HG02571 (cell line): Measurements from ENCODE around the gene TRIL.

ENCODE experiments used
- ATAC-seq: cut with Tn5 transposase; IDR thresholded peaks from one replicate; pipeline ENCODE4 v1.9.1; 2021; ENCODE audit warnings: mild to moderate bottlenecking, moderate library complexity; ENCODE audit not compliant: unreplicated experiment

TRIL gene

DNA sequence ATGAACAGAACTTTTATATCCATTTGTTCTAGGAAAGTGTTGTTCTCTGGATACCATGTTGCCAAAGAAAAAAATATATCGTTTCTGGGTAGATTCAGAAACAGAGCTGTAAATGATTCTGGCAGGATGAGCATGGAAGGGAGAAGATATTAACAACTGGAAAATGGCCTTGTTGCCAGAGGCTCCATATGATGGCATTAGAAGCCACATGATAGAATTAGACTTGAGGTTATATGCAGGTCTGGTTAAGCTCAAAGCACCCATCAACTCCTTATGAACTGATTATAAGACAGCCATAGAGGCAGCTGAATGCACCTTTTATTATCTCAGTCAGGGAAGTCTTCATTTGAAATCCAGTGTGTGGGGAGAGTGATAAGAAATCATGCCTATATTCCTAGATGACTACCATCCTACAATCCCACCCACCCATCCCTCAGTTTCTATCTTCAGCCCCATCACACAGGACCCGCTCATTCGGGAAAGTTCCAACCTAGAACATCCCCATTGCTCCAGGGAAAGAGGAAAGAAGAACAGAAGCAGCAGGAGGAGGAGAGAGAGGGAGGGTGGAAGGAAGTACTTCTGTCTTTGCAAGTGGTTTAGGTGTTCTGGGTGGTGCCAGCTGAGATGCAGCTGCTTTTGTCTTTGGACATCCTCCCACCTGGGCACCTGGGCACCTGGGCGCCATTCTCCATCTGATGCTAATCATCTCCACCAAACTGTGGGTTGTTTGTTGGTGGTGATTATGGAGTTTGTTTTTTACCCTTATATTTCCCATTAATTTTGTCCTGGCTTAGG, 25.5 kb upstream of the TRIL start:
- ATAC-seq, result no peak

DNA sequence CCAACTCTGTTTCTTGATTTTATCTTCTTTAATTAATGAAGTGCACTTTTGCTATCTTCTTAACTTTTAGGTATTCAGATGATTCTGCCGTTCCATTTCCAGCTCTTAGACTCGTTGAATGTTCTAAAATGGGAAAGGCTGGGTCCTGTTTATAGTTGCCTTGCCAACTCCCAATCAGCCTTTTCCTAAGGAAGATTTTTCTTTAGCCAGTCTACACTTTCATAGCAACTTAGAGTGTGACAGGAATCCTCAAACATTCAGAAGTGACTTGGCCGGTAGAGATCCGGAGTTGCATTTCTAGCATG, 23.0 kb upstream of the TRIL start:
- ATAC-seq, result no peak

DNA sequence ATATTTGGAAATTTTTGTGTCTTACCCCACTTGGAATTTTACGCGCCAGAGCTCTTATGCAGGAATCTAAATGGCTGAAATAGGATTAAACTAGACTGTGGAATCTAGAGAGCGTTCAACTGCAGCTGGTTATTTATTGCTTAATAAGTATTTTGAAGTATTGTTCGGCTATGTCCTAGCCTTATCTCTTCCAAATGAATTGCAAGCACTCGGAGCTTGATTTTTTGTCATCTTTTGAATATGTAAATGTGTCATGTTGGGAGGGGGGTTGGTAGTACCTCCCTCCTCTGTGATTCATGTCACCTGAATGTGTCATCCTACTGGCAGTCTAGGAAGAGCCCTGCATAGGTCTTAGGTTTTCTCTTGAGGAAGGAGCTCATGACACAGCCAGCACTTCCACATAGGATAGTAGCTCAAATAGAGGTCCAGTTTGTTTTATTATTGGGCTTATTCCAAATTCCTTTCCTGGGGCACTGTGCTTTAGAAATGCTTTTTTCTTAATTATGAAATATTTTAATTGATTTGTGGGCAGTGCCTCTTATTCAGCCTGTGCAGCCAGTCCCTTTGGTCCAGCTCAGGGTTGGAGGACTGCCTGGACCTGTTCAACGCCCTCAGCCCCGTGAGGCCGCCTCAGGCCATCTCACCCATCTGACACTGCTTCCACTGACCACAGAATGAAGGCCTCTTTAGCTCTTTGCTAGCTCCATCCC, 22.5 kb upstream of the TRIL start:
- no peak for ATAC-seq

DNA sequence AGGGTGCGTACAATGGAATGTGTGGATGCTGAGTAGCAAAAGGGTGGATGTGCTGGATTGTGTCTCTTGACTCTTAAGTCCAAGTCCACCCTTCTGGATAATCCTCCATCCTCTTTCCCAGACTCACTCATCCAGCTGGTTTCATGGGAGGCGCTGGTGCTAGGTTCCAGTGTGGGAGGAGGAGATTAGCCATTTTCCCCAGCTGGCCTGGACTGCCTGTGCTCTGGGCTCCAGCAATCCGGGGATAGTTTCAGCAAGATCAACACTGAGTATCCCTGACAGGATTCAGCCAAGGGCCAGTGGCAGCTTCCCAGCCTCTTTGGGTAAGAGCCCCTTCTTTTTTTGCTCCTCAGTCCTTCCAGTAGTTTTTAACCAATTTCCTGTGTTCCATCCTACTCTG, 21.6 kb upstream of the TRIL start:
- no peak for ATAC-seq

DNA sequence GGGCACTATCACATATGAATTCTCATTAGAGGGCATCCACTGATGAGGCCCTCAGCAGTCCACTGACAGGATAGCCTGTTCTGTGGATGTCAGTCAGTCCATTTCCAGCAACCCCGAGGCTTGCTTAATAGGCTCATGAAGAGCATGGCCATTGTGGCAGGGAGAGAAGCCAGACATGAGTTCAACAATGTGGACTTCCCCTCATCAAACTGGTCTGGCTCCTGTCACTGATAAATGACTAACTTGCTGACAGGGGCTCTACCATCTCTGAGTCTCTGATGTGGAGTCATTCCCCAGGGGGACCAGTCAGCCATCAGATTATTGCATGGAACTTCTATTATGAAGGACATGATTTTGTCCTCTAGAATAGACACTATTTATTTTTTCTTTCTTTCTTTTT, 19.8 kb upstream of the TRIL start:
- no peak for ATAC-seq

DNA sequence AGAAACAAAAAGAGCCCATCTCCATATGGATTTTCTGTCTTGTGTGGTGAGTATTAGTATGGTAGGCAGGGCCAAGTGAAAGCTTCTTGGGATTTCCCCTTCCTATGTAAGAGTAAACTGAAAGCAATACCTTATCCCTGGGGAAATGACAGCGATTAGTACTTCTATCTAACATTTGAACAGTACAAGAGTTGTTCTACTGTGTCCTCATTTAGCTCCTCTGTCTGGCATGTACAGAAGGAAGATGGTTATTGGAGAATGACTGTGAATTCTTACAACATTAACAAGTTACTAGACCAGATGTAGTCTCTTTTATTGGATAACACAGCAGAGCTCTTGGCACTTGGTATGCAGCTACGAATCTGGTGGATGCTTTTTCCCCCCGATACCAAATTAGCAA, 17.9 kb upstream of the TRIL start:
- ATAC-seq, result no peak

DNA sequence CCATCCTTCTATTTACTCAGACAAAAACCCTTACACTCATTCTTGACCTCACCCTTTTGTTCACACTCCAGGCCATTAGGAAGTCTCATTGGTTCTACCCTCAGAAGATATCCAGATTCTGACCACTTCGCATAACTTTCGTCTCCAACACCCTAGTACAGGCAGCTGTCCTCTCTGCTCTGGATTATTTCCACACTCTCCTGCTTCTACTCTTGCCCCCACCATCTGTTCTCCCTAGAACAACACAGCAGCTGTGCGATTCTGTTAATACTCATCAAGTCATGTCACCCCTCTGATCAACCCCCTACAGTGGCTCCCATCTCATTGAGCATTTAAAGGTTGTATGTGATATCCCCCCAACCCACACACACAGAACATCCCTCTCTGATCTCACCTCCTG, 15.5 kb upstream of the TRIL start:
- no peak for ATAC-seq

DNA sequence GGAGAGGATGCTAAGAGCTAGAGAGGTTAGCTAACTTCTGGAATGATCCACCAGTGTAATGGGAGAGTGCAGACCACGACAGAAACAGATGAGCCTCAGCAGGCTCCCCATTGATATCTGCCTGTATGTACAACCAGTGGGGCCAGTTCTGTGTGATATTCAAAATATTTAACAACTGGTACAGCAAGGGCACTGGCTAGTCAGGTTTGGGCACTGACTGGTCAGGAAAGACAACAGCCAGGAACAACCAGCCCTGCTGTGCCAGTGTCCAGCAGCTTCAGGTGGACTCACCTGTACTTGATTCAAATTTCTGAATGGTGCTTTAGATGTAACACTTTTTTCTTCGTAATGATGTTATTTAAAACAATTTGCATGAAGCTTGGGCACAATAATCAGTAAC, 5.9 kb upstream of the TRIL start:
- no peak for ATAC-seq

DNA sequence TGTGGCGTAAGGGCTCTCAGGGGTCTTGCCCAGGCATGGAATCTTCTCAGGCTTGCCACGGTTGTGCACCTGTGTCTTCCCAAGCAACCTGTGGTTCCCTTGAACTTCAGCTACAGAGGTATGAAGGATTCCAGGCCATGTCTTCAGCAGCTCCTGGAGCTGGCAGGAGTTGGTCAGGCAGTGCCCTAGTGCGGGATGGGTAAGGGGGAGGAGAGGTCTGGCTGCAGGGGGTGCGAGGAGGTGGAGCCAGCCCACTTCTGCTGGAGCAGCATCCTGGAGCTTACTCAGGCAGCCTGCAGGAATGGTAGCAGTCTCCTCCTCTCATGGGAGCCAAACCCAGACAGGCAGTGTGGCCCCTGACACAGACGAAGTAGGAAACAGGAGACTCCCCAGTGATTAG, 3.8 kb upstream of the TRIL start:
- ATAC-seq, result no peak

DNA sequence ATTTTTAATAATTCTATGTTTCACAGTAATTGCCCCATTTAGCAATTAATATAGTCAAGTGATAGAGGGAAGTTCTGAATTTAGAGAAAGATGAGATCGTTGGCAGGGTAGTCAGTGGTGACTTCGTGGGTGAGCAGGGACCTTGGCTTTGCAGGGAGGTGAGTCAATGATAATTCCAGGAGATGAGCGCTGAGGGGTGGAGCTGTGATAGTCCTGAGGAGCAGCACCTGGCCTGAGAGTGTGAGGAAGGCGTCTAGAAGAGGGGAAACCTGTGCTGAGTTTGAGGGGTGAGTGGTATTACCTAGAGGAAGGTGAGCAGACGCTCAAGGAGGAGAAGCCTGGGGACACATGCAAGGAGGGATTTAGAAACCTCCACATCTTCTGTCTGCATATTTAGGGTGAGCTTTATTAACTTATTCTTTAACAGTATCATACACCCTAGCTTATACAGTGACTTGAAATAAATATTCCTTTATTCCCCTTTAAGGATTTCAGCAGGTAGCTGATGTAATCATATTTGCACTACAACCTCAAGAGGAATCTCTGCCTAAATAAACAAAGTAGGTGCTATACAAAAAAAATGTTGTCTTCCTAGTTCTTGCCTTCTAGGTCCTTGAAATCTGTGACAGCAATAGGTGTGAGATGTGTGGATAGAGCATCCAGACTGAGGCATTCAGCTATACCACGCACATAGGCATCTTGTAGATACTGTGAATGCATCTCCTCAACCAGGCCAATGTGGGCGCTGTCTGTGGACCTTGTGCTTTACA, 2.1 kb upstream of the TRIL start:
- ATAC-seq, result no peak

DNA sequence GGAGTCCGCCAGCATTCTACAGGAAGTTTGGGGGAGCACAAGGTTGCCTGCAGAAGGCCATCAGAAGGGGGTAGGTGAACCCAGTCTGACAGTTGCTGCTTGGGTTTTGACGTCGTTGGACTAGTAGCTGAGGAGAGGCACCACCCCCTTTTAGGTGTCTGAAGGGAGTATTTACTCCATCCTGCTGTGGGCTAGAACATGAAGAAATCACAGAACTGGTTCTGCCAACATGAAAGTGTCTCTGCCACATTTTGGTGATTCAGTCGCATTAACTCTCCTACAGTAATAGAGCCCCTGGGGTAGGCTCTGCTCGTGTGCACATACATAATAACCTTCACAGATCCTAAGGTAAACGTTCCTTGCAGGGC, 834 bp upstream of the TRIL start:
- no peak for ATAC-seq

DNA sequence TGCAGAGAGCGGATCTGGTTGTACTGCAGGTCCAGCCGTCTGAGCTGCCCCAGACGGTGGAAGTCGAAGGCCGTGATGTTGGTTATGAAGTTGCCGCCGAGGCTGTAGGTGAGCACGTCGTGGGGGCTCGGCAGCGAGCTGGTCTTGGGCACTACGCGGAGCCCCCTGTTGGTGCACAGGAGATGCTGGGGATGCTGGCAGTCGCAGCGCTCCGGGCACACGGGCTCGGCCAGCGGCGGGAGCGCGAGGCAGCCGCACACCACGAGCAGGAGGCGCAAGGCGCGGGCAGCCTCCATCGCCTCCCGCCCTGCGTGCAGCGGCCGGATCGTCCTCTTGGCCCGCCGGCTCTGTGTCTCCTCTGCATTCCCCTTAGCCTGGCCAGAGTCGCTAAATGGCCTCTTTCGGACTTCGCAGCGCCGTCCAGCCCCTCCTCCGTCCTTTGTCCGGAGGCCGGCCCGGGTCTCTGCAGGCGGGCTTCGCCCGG, 337 bp downstream of the TRIL start:
- ATAC-seq, result no peak

DNA sequence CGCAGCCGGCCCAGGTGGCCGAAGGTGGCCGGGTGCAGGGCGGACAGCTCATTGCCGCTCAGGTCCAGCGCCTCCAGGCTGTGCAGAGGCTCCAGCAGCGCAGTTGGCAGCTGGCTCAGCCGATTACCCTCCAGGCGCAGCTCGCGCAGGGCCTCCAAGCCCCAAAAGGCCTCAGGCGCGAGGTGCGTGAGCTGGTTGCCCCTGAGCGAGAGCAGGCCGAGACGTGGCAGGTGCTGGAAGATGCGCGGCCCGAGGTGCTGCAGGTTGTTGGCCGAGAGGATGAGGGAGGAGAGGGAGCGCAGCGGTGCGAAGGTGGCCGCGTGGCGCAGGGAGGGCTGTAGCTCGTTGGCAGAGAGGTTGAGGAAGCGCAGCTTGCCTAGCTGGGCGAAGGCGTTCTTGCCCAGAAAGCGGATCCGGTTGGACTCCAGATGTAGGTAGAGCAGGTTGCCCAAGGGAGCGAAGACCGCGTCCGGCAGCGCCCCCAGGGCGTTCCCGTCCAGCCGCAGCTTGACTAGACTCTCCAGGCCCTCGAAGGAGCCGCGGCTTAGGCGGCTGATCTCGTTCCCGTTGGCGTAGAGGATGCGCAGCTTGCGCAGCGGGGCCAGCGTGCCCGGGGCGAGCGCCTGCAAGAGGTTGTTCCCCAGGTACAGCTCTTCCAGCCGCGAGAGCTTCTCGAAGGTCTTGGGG, 923 bp downstream of the TRIL start:
- ATAC-seq, result no peak

DNA sequence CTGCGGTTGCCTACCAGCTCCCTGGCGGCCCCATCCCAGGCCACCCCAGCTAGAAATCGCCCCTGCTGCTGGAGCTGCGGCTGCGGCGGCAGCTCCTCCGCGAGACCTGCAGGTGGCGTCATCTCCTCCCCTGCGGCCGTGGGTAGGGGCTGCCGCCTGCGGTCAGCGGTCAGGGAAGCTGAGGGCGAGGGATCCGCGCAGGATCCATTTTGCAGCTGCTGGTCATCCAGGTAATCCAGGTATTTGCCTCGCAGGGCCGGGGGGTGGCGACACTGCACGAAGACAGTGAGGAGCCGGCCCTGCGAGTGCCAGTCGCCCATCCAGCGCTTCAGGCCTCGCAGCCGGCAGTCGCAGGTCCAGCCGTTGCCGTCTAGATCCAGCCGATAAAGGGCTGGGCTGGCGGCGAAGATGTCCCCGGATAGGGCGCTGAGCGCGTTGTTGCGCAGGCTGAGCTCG, 1.5 kb downstream of the TRIL start:
- ATAC-seq, result no peak

DNA sequence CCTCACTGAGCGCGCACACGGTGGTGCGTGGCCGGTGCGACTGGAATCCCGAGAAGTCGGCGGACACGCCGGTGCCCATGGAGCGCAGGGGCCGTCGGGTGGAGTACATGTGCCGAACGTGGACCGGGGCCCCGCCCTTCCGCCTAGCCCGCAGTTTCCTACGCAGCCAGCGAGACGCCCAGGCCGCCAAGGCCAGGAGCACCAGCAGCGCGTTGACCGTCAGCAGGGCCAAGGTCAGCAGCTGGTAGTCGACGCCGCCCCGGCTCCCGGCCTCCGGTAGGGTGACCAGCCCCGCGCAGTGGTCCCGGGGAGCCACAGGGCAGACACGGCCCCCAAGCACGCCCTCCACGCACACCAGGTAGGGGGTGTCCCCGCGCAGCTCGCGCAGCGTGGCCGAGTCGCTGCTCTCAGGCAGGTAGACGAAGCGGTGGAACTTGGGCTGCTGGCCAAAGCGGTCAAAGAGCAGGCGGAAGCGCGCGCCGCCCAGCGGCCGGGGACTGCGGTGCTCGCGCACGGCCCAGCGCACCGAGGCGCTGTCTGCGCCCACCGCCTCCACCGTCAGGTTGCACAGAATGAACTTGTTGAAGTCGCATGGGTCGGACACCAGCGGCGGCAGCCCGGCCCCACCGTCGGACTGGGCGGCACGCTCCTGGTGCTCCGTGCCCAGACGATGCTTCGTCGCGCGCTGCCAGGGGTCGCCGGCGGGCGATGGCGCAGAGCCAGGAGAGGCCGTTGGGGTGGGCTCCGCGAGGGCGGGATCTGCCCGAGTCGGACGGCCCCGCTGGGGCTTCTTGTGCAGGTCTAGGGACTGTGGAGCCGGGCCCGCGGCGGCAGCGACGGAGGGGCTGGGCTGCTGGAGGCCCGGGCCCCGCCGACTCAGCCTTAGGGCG, 2.2 kb downstream of the TRIL start:
- ATAC-seq, result no peak

DNA sequence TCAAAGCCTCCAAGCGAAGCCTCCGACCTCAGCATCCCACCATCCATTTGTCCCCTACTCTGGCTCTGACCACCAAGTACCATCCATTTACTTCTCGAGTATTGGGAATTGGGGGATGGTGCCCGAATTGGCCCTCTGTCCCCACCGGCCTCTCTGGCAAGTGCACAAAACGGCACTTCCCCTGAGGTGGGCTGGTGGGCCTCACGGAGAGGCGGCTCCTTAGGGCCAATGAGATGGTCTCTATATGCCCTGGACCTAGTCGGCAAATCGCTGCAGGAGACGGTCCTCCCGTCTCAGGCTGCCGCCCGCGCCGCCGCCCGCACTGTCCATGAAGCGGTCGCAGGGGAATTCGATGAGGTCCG, 2.8 kb downstream of the TRIL start:
- ATAC-seq, result no peak

DNA sequence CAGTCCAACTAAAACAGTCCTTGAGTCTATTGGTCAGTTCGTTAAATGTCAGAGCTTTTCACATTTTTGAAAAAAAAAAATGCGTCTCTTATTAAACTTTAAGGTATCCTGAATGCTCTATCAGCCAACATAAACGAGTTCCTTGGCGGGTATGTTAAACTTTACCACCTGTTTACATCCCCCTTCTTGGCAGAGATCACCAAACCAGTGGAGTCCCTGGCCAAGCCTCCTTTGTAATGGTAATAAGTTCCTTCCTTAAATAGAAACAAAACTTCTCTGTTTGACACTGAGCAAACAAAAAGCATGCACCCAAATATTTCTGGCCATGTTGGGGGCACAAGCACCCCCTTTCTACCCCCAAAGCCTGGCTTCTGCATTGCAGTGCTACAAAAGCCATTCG, 3.2 kb downstream of the TRIL start:
- ATAC-seq, result no peak

DNA sequence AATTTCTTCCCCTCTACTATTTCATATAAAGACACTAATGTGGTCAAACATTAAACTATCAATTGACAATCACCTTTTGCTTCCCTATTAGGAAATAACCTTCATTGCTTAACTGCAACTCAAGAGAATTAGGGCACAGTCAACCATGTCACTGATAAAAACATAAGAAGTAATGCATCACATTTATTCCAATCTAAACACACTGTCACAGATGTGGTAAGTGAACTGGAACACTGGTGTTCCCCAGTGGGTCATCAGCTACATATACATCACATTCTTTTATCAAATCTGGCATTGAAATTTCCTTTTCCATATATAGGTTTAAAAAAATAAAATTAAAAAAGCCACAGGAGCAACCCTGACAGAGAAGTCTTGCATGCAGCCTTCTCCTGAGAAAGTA, 3.7 kb downstream of the TRIL start:
- no peak for ATAC-seq

DNA sequence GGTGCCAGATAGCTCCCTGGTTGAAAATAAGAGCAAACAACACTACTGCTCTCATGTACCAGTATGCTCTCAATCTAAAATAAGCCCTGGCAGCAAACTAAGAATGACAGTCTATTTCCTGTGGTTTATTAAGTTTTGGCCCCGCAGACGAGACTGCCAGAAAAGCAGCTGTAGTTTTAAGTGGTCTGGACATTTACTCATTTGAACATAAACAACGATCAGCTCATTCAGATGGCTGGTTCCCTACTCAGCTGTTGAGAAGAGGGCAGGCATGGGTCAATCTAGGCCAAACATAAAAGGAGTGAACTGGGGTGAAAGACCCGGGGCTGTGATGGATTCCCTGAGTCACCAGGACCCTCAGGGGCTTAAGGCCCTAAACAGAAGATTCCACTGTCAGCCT, 4.5 kb downstream of the TRIL start:
- ATAC-seq, result no peak

DNA sequence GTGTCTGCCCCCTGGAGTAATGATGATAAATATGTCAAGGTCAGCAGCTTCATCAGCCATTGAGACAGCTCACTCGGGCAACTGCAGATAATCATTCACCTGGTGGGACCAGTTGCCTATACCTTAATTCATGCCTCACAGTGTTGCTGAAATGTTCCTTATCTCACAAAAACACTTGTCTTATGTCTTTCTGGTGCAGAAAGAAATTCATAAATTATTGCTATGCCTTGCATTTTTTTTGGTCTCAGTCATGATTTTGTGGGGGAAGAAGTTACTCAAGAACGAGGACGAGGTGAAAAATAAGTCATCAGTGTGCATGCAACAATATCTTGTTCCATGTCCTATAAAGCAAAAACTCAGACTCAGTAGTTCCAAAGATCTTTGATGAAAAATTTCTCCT, 16.0 kb downstream of the TRIL start:
- ATAC-seq, result no peak
